SK-N-SH treated with all-trans-retinoic acid at 6 μM for 48 hours (cell line): Measurements from ENCODE around the gene GPR37L1.

ENCODE experiments used
- ARNTL ChIP-seq: fragments of 450-650 bp; formaldehyde crosslinking; IDR thresholded peaks from 2 replicates; pipeline ENCODE4 v1.5.0; 2020; ENCODE audit warnings: low read depth, mild to moderate bottlenecking, moderate library complexity, borderline replicate concordance
- BACH2 ChIP-seq: fragments of 250-450 bp; sonication (Bioruptor Pico); IDR thresholded peaks from 2 replicates; pipeline ENCODE4 v1.9.0; 2021; ENCODE audit warnings: mild to moderate bottlenecking, borderline replicate concordance
- GLIS3 ChIP-seq: fragments of 250-450 bp; sonication (Bioruptor Pico); IDR thresholded peaks from 2 replicates; pipeline ENCODE4 v1.5.0; 2020; ENCODE audit warnings: mild to moderate bottlenecking, moderate library complexity
- OSR1 ChIP-seq: fragments of 250-450 bp; sonication (Bioruptor Pico); IDR thresholded peaks from 2 replicates; pipeline ENCODE4 v1.8.0; 2022; ENCODE audit warnings: moderate library complexity, mild to moderate bottlenecking, inconsistent platforms
- PPARA ChIP-seq: fragments of 250-450 bp; sonication (Bioruptor Pico); IDR thresholded peaks from 2 replicates; pipeline ENCODE4 v1.5.0; 2020; ENCODE audit warnings: mild to moderate bottlenecking, borderline replicate concordance
- RARB ChIP-seq: fragments of 250-450 bp; sonication (Bioruptor Pico); IDR thresholded peaks from 2 replicates; pipeline ENCODE4 v1.8.0; 2021; ENCODE audit warnings: mild to moderate bottlenecking, moderate library complexity
- SNAI2 ChIP-seq: fragments of 250-450 bp; sonication (Bioruptor Pico); IDR thresholded peaks from 2 replicates; pipeline ENCODE4 v1.5.0; 2020; ENCODE audit warnings: mild to moderate bottlenecking, moderate library complexity
- ZFP30 ChIP-seq: fragments of 450-650 bp; formaldehyde crosslinking; IDR thresholded peaks from 2 replicates; pipeline ENCODE4 v1.5.0; 2022; ENCODE audit warnings: mild to moderate bottlenecking, moderate library complexity
- ZNF565 ChIP-seq: fragments of 450-650 bp; formaldehyde crosslinking; conservative IDR thresholded peaks from 2 replicates; pipeline ENCODE4 v1.5.0; 2020; ENCODE audit warnings: low read depth, mild to moderate bottlenecking, moderate library complexity
- ZNF70 ChIP-seq: fragments of 450-650 bp; formaldehyde crosslinking; IDR thresholded peaks from 2 replicates; pipeline ENCODE4 v1.5.0; 2020; ENCODE audit warnings: mild to moderate bottlenecking, moderate library complexity
- TF ChIP-seq, protein P1 (sequence below): fragments of 250-450 bp; sonication (Bioruptor Pico); IDR thresholded peaks from 2 replicates; pipeline ENCODE4 v1.5.0; 2020; ENCODE audit warnings: mild to moderate bottlenecking, moderate library complexity
- TF ChIP-seq, protein P2 (sequence below): fragments of 250-450 bp; sonication (Bioruptor Pico); IDR thresholded peaks from 2 replicates; pipeline ENCODE4 v1.5.1; 2021; ENCODE audit warnings: mild to moderate bottlenecking, moderate library complexity

DNA sequence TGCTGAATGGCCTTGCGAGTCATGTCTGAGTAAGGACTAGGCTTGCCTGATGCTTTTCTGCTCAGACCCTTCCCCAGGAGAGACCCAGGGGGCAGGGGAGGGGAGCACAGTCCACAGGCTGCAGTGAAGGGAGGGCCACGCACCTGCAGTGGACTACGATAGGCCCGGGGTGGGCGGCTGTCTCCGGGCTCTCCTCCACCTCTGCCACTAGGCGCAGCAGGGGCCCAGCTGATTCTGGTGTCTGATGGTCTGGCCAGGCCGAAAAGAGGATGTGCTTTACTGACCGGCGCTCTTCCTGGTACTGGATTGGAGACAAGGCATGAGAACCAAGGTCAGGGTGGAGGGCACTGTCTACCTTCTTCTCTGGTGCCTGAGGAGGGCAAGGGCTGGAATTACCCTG, 29.7 kb downstream of the GPR37L1 start:
- TF ChIP-seq, protein P1, sequence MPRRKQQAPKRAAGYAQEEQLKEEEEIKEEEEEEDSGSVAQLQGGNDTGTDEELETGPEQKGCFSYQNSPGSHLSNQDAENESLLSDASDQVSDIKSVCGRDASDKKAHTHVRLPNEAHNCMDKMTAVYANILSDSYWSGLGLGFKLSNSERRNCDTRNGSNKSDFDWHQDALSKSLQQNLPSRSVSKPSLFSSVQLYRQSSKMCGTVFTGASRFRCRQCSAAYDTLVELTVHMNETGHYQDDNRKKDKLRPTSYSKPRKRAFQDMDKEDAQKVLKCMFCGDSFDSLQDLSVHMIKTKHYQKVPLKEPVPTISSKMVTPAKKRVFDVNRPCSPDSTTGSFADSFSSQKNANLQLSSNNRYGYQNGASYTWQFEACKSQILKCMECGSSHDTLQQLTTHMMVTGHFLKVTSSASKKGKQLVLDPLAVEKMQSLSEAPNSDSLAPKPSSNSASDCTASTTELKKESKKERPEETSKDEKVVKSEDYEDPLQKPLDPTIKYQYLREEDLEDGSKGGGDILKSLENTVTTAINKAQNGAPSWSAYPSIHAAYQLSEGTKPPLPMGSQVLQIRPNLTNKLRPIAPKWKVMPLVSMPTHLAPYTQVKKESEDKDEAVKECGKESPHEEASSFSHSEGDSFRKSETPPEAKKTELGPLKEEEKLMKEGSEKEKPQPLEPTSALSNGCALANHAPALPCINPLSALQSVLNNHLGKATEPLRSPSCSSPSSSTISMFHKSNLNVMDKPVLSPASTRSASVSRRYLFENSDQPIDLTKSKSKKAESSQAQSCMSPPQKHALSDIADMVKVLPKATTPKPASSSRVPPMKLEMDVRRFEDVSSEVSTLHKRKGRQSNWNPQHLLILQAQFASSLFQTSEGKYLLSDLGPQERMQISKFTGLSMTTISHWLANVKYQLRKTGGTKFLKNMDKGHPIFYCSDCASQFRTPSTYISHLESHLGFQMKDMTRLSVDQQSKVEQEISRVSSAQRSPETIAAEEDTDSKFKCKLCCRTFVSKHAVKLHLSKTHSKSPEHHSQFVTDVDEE (CRISPR knock-in tag) = no peak
- TF ChIP-seq SNAI2 (CRISPR knock-in tag) = no peak
- TF ChIP-seq, protein P2, sequence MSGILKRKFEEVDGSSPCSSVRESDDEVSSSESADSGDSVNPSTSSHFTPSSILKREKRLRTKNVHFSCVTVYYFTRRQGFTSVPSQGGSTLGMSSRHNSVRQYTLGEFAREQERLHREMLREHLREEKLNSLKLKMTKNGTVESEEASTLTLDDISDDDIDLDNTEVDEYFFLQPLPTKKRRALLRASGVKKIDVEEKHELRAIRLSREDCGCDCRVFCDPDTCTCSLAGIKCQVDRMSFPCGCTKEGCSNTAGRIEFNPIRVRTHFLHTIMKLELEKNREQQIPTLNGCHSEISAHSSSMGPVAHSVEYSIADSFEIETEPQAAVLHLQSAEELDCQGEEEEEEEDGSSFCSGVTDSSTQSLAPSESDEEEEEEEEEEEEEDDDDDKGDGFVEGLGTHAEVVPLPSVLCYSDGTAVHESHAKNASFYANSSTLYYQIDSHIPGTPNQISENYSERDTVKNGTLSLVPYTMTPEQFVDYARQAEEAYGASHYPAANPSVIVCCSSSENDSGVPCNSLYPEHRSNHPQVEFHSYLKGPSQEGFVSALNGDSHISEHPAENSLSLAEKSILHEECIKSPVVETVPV (CRISPR knock-in tag) = no peak
- TF ChIP-seq GLIS3 = no peak
- no peak for TF ChIP-seq ZFP30 (CRISPR knock-in tag)
- no peak for TF ChIP-seq ZNF70 (CRISPR knock-in tag)
- TF ChIP-seq PPARA (CRISPR knock-in tag) = no peak
- TF ChIP-seq OSR1 (CRISPR knock-in tag) = no peak
- TF ChIP-seq BACH2 (CRISPR knock-in tag) = no peak
- no peak for TF ChIP-seq ZNF565 (CRISPR knock-in tag)
- no peak for TF ChIP-seq RARB (CRISPR knock-in tag)
- no peak for TF ChIP-seq ARNTL
